SK-N-SH (cell line): ENCODE measurements around the gene PHC3. TPM values are rescaled to one million over a fixed set of nuclear protein-coding genes. Genes with fewer than 3 reads are reported as not detected.

Experiments used
- CTCF ChIA-PET: fragments of 300-600, 350-600 bp; formaldehyde crosslinking; extraction: SDS; loops from one replicate; lab custom pipeline; 2021; lab: Yijun Ruan, JAX
- POLR2A ChIA-PET: fragments of 350-600 bp; sonication (Branson Sonifier 250); formaldehyde crosslinking; extraction: SDS; loops from one replicate; lab custom pipeline; 2020; ENCODE audit warnings: antibody characterized with exemption, inconsistent platforms; lab: Yijun Ruan, JAX
- DNase-seq: peaks from one replicate; pipeline ENCODE4 v3.0.0; 2012
- H2AFZ ChIP-seq: fragments of 200-600 bp; sonication (generic); 2 replicates; pipeline ENCODE4 v1.8.1; 2016; ENCODE audit warnings: antibody characterized with exemption, mild to moderate bottlenecking, low read depth
- H3F3A ChIP-seq: fragments of 200-600 bp; sonication (generic); replicated peaks from 2 replicates; pipeline ENCODE3; 2016; ENCODE audit warnings: antibody characterized with exemption, mild to moderate bottlenecking; ENCODE audit not compliant: insufficient read depth
- H3K27ac ChIP-seq, 2 experiments: fragments of 200-500 bp in 1 of 2; fragments of 200-600 bp in 1 of 2; sonication (Bioruptor generic) in 1 of 2; sonication (generic), shearing (Covaris generic) in 1 of 2; 2 replicates each; pipeline versions ENCODE4 v1.5.1 to v1.6.1; 2014 to 2016; ENCODE audit warnings: low read depth in 2 of 2, inconsistent platforms in 1 of 2, low read length in 1 of 2, mild to moderate bottlenecking in 1 of 2, mixed read lengths in 1 of 2
- H3K27me3 ChIP-seq: fragments of 200-600 bp; sonication (generic), shearing (Covaris generic); 2 replicates; pipeline ENCODE4 v1.6.1; 2016; ENCODE audit warnings: mixed run types; ENCODE audit not compliant: insufficient read depth
- H3K36me3 ChIP-seq, 2 experiments: fragments of 200-500 bp in 1 of 2; fragments of 200-600 bp in 1 of 2; sonication (Bioruptor generic) in 1 of 2; sonication (generic) in 1 of 2; replicated peaks in 1 of 2; 2 replicates each; pipeline versions ENCODE3 to v1.5.1; 2014 to 2016; ENCODE audit warnings: low read length in 1 of 2, mild to moderate bottlenecking in 1 of 2; ENCODE audit not compliant: insufficient read depth in 2 of 2, control insufficient read depth in 1 of 2
- H3K4me1 ChIP-seq, 2 experiments: fragments of 200-500 bp in 1 of 2; fragments of 200-600 bp in 1 of 2; sonication (Bioruptor generic) in 1 of 2; sonication (generic), shearing (Covaris generic) in 1 of 2; 2 replicates each; pipeline versions ENCODE4 v1.5.1 to v1.6.1; 2014 to 2016; ENCODE audit warnings: low read depth in 1 of 2, low read length in 1 of 2, mixed run types in 1 of 2; ENCODE audit not compliant: insufficient read depth in 2 of 2, control insufficient read depth in 1 of 2
- H3K4me2 ChIP-seq: fragments of 200-600 bp; sonication (generic), shearing (Covaris generic); 2 replicates; pipeline ENCODE4 v1.6.1; 2017; ENCODE audit warnings: mixed run types
- H3K4me3 ChIP-seq, 2 experiments: fragments of 200-500 bp in 1 of 2; fragments of 200-600 bp in 1 of 2; sonication (Bioruptor generic) in 1 of 2; sonication (generic), shearing (Covaris generic) in 1 of 2; 2 replicates each; pipeline versions ENCODE4 v1.5.1 to v1.8.1; 2014 to 2016; ENCODE audit warnings: low read depth in 2 of 2, inconsistent platforms in 1 of 2, low read length in 1 of 2, mild to moderate bottlenecking in 1 of 2, mixed read lengths in 1 of 2, moderate library complexity in 1 of 2
- H3K79me2 ChIP-seq: fragments of 200-600 bp; sonication (generic); 2 replicates; pipeline ENCODE4 v1.8.1; 2017; ENCODE audit warnings: mild to moderate bottlenecking; ENCODE audit not compliant: insufficient read depth
- H3K9ac ChIP-seq: fragments of 200-600 bp; sonication (generic); 2 replicates; pipeline ENCODE4 v1.6.1; 2017; ENCODE audit warnings: mixed run types
- H3K9me2 ChIP-seq: fragments of 200-600 bp; sonication (generic); 2 replicates; pipeline ENCODE4 v1.6.1; 2017; ENCODE audit warnings: mixed run types
- H3K9me3 ChIP-seq: fragments of 200-600 bp; sonication (generic); 2 replicates; pipeline ENCODE4 v1.6.1; 2017; ENCODE audit warnings: mixed run types, mild to moderate bottlenecking, moderate library complexity
- H4K20me1 ChIP-seq: fragments of 200-600 bp; sonication (generic); 2 replicates; pipeline ENCODE4 v1.6.1; 2017; ENCODE audit warnings: mild to moderate bottlenecking, mixed run types; ENCODE audit not compliant: insufficient read depth
- EP300 ChIP-seq, 2 experiments: IDR thresholded peaks; 2 replicates each; pipeline versions ENCODE4 v1.4.0 to v1.6.1; 2012; ENCODE audit warnings: borderline replicate concordance in 1 of 2, low read depth in 1 of 2, low read length in 1 of 2
- EZH2phosphoT487 ChIP-seq: fragments of 200-600 bp; sonication (generic); IDR thresholded peaks from 2 replicates; pipeline ENCODE4 v1.6.1; 2017; ENCODE audit warnings: low read depth, mixed run types, mild to moderate bottlenecking, antibody characterized with exemption, moderate library complexity, borderline replicate concordance
- FOXJ3 ChIP-seq: sonication (generic); formaldehyde crosslinking; IDR thresholded peaks from 2 replicates; pipeline ENCODE4 v1.5.1; 2020; ENCODE audit warnings: mild to moderate bottlenecking, missing genetic modification reagents
- GABPA ChIP-seq: IDR thresholded peaks from 2 replicates; pipeline ENCODE4 v1.4.0; 2012; ENCODE audit warnings: low read depth, mild to moderate bottlenecking
- GATA2 ChIP-seq: sonication (generic); formaldehyde crosslinking; IDR thresholded peaks from 2 replicates; pipeline ENCODE4 v1.5.0; 2020; ENCODE audit warnings: mild to moderate bottlenecking, missing genetic modification reagents
- JUND ChIP-seq: IDR thresholded peaks from 2 replicates; pipeline ENCODE4 v1.4.0; 2012
- MEF2A ChIP-seq: IDR thresholded peaks from 2 replicates; pipeline ENCODE4 v1.4.0; 2012; ENCODE audit warnings: low read depth, borderline replicate concordance
- NFIC ChIP-seq: IDR thresholded peaks from 2 replicates; pipeline ENCODE4 v1.4.0; 2012; ENCODE audit warnings: borderline replicate concordance
- POLR2AphosphoS5 ChIP-seq: IDR thresholded peaks from 2 replicates; pipeline ENCODE4 v1.6.1; 2012; ENCODE audit warnings: low read depth, low read length
- RAD21 ChIP-seq: IDR thresholded peaks from 2 replicates; pipeline ENCODE4 v1.6.1; 2012; ENCODE audit warnings: mild to moderate bottlenecking, low read length
- RCOR1 ChIP-seq: fragments of 150-350 bp; IDR thresholded peaks from 2 replicates; pipeline ENCODE4 v1.6.1; 2017; ENCODE audit warnings: antibody characterized with exemption, low read length
- RXRA ChIP-seq: IDR thresholded peaks from 2 replicates; pipeline ENCODE4 v1.4.0; 2012; ENCODE audit warnings: low read depth, mild to moderate bottlenecking, borderline replicate concordance
- TAF1 ChIP-seq: IDR thresholded peaks from 2 replicates; pipeline ENCODE4 v1.6.1; 2012; ENCODE audit warnings: low read depth, mild to moderate bottlenecking, low read length, moderate library complexity, borderline replicate concordance
- TCF12 ChIP-seq: IDR thresholded peaks from 2 replicates; pipeline ENCODE4 v1.4.0; 2012
- TEAD4 ChIP-seq: IDR thresholded peaks from 2 replicates; pipeline ENCODE4 v1.4.0; 2012; ENCODE audit warnings: mild to moderate bottlenecking, borderline replicate concordance; ENCODE audit not compliant: insufficient read depth
- YY1 ChIP-seq: IDR thresholded peaks from 2 replicates; pipeline ENCODE4 v1.4.0; 2012; ENCODE audit warnings: low read depth, mild to moderate bottlenecking
- WGBS: methylation state at CpG from one replicate; pipeline ENCODE4 v1.1.6; 2017; ENCODE audit warnings: low lambda C conversion rate; 5-methylcytosine and 5-hydroxymethylcytosine counted together
- polyA plus RNA-seq, 3 experiments: library from polyadenylated mRNA; depleted of rRNA; stranded (reverse); fragments of >200 nt; gene quantifications; 2 replicates each; pipeline ENCODE4 v1.2.3, GENCODE V29; 2012
- TF ChIP-seq, protein P1 (sequence below): fragments of 150-350 bp; IDR thresholded peaks from 2 replicates; pipeline ENCODE4 v1.6.1; 2016; ENCODE audit warnings: mild to moderate bottlenecking, low read depth, low read length
- TF ChIP-seq, protein P2 (sequence below): IDR thresholded peaks from 2 replicates; pipeline ENCODE4 v1.4.0; 2012; ENCODE audit warnings: low read depth, borderline replicate concordance
- TF ChIP-seq, protein P3 (sequence below): IDR thresholded peaks from 2 replicates; pipeline ENCODE4 v1.6.1; 2012; ENCODE audit warnings: mild to moderate bottlenecking, low read depth, low read length, moderate library complexity
- TF ChIP-seq, protein P4 (sequence below): IDR thresholded peaks from 2 replicates; pipeline ENCODE4; 2012

The PHC3 gene
- polyA plus RNA-seq, 1 of the 3 experiments (the other 2 are of a cell fraction) = 9.2 TPM

DNA sequence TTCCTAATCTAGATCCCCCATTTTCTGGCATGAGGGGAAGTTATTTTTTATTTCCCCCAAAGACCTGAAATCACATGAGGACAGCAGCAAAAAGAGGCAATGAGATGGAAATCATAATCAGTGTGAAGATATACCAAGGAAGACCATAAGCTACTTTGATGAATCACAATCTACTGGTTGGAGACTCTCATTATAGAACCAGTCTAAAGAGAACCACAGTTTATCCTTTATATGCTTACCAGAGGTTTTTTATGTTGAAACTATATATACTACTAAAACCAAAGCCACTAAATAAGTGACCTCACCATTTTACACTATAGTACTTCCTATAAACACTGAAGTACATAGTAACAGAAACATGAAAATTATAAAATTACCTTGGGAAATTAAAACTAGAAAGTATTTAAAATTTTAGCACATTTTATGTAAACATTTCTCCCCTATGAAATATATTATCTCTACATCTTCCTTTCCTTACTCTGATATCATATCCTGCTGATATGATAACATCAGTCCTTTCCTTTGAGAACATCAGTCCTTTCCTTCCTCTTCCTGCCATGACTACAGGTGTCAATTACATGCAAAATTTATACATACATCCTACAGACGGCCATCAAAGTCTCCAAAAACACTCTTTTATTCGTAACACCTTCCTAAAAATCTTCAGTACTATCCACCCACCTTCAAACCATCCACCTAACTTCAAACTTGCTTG, 71.8 kb downstream of the PHC3 start:
- POLR2A ChIA-PET = no interaction called here
- no peak for DNase-seq
- no peaks in the 10 kb centered on the region for H3K79me2 ChIP-seq
- H3K4me1 ChIP-seq = peaks cover 0 to 10% of the 10 kb centered on the region in 2 experiments; a peak in 1 of 4 replicates
- H3F3A ChIP-seq = peaks cover 14% of the 10 kb centered on the region
- H3K4me3 ChIP-seq = no peak overlapping the region
- no peaks in the 10 kb centered on the region for H3K9me2 ChIP-seq
- no peaks in the 10 kb centered on the region for H3K9me3 ChIP-seq
- H3K27ac ChIP-seq = no peak overlapping the region
- no peaks in the 10 kb centered on the region for H3K27me3 ChIP-seq
- H3K9ac ChIP-seq = no peak overlapping the region
- TF ChIP-seq EZH2phosphoT487 = no peak
- TF ChIP-seq RXRA = no peak
- no peak for TF ChIP-seq RCOR1
- TF ChIP-seq, all 33 proteins: peak for 0
- CTCF ChIA-PET = interaction anchor here (1.2 kb wide), 1 partner anchor 10 kb away, joined by 3 read pairs; no protein-coding TSS in a partner anchor
- Histone ChIP-seq H3K36me3 (peaks cover 64 to 76% of the 10 kb centered on the region in 2 experiments), H3K4me2 (no peak overlapping the region), H2AFZ (no peak overlapping the region), H4K20me1 (no peaks in the 10 kb centered on the region)
- WGBS = 98% methylated on average over 2 of the region's 2 CpGs

DNA sequence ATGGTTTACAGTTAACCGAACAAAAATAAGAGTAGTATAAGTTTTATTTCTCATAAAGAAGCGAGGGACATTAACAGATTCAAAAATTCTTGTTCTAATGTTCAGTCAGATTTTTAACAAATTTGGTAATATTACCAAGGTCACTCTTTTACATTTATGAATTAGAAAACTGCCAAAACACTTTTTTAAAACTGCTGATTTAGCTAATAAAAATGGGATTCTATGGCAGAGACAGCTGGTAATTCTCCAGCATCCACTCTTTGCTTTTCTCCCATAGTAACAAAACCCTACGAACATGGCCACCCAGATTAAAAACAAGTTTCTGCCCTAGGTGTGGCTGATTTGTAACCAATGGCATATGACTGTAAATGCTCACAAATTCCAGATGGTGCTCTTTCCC, 72.6 kb downstream of the PHC3 start:
- Histone ChIP-seq H3K4me1 (peaks cover 0 to 10% of the 10 kb centered on the region in 2 experiments; a peak in 1 of 4 replicates), H2AFZ (no peak overlapping the region), H3F3A (peaks cover 6% of the 10 kb centered on the region), H3K27me3 (no peaks in the 10 kb centered on the region), H3K9me2 (no peaks in the 10 kb centered on the region), H3K27ac (no peak overlapping the region)
- POLR2A ChIA-PET = no interaction called here
- CTCF ChIA-PET = interaction anchor here (0.8 to 1.2 kb wide), 2 partner anchors 9 to 14 kb away, joined by 3 read pairs; no protein-coding TSS in a partner anchor
- 93% methylated on average over 3 of the region's 3 CpGs for WGBS
- TF ChIP-seq TAF1 (no peak), JUND (no peak), TCF12 (no peak), TEAD4 (no peak), EP300 (IDR thresholded peaks at IDR 0.05; ENCODE audit: borderline replicate concordance in 1 of 2, low read depth in 1 of 2, low read length in 1 of 2) (no peak), GABPA (no peak), RCOR1 (no peak), RAD21 (no peak), GATA2 (CRISPR knock-in tag) (no peak), NFIC (no peak), MEF2A (no peak), POLR2AphosphoS5 (no peak), YY1 (no peak), FOXJ3 (no peak)
- TF ChIP-seq, protein P1, sequence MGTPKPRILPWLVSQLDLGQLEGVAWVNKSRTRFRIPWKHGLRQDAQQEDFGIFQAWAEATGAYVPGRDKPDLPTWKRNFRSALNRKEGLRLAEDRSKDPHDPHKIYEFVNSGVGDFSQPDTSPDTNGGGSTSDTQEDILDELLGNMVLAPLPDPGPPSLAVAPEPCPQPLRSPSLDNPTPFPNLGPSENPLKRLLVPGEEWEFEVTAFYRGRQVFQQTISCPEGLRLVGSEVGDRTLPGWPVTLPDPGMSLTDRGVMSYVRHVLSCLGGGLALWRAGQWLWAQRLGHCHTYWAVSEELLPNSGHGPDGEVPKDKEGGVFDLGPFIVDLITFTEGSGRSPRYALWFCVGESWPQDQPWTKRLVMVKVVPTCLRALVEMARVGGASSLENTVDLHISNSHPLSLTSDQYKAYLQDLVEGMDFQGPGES = no peak
- TF ChIP-seq, protein P2, sequence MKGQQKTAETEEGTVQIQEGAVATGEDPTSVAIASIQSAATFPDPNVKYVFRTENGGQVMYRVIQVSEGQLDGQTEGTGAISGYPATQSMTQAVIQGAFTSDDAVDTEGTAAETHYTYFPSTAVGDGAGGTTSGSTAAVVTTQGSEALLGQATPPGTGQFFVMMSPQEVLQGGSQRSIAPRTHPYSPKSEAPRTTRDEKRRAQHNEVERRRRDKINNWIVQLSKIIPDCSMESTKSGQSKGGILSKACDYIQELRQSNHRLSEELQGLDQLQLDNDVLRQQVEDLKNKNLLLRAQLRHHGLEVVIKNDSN = no peak
- TF ChIP-seq, protein P3, sequence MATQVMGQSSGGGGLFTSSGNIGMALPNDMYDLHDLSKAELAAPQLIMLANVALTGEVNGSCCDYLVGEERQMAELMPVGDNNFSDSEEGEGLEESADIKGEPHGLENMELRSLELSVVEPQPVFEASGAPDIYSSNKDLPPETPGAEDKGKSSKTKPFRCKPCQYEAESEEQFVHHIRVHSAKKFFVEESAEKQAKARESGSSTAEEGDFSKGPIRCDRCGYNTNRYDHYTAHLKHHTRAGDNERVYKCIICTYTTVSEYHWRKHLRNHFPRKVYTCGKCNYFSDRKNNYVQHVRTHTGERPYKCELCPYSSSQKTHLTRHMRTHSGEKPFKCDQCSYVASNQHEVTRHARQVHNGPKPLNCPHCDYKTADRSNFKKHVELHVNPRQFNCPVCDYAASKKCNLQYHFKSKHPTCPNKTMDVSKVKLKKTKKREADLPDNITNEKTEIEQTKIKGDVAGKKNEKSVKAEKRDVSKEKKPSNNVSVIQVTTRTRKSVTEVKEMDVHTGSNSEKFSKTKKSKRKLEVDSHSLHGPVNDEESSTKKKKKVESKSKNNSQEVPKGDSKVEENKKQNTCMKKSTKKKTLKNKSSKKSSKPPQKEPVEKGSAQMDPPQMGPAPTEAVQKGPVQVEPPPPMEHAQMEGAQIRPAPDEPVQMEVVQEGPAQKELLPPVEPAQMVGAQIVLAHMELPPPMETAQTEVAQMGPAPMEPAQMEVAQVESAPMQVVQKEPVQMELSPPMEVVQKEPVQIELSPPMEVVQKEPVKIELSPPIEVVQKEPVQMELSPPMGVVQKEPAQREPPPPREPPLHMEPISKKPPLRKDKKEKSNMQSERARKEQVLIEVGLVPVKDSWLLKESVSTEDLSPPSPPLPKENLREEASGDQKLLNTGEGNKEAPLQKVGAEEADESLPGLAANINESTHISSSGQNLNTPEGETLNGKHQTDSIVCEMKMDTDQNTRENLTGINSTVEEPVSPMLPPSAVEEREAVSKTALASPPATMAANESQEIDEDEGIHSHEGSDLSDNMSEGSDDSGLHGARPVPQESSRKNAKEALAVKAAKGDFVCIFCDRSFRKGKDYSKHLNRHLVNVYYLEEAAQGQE = no peak
- TF ChIP-seq, protein P4, sequence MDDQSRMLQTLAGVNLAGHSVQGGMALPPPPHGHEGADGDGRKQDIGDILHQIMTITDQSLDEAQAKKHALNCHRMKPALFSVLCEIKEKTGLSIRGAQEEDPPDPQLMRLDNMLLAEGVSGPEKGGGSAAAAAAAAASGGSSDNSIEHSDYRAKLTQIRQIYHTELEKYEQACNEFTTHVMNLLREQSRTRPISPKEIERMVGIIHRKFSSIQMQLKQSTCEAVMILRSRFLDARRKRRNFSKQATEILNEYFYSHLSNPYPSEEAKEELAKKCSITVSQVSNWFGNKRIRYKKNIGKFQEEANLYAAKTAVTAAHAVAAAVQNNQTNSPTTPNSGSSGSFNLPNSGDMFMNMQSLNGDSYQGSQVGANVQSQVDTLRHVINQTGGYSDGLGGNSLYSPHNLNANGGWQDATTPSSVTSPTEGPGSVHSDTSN = no peak
- TF ChIP-seq, all 33 proteins: peak for 0
- Histone ChIP-seq H3K9me3 (no peaks in the 10 kb centered on the region), H4K20me1 (no peaks in the 10 kb centered on the region), H3K79me2 (no peaks in the 10 kb centered on the region), H3K4me3 (no peak overlapping the region), H3K4me2 (no peak overlapping the region), H3K36me3 (peaks cover 62 to 71% of the 10 kb centered on the region in 2 experiments), H3K9ac (no peak overlapping the region)
- no peak for DNase-seq
